Esophagus mucosa (tissue), 1 donor: ENCODE results near the gene LCORL. TPM values are rescaled to one million over a fixed set of nuclear protein-coding genes. Genes with fewer than 3 reads are reported as not detected.
A peak's percentile ranks its signal among the peaks of the same experiment; 100 is the strongest.
"Not testable (repeated sequence)": the region's sequence is repeated elsewhere in the genome, so short reads cannot be mapped to it uniquely, and the experiment has no call there.

Experiments
- ATAC-seq: fragments of 200-7000 bp; cut with Tn5 transposase; one replicate; pipeline ENCODE4 v1.9.1; 2020
- total RNA-seq: library from RNA; stranded (reverse); gene quantifications from one replicate; pipeline ENCODE4 v1.2.4, GENCODE V29; 2023
- donor health status: DM: yes; HTN: yes; CAD: no.

The LCORL gene
- total RNA-seq = 10.0 TPM

DNA sequence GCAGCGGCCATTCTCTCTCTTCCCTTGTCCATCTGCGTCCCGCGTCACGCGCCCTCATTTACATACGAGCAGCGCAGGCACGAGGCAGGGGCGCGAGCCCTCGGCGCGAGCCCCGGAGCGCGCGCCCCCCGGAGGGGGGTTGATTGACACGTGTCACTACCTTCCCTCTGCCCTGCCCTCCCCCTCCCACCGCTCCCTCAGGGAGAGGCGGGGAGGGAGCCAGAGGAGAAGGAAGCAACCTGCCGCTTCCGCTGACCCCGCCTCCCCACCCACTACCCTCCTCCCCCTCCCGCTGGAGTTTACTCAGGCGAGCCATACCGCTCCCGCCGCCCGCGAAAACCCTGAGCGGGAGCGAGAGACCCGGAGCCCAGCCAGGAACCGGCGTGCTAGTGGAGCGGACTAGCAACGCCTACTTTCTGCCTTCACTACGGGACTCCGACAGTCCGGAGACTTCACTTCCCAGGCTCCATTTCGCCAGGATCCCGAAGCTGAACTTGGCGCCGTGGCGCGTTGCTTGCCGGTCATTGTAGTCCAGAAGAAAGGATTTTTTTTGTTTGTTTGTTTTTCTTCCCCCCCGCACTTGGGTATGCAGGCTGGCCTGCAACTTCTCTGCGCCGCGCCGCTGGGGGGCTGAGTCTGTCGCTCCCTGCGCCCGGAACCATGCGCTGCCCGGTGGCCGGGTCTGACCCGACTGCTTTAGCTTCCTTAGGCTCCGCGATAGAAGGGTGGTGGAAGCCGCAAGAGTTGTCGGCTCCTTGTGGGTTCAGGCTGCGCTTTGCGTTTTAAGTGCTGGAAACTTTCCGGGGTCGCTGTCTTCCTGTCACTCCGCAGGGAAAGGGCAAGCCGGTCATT lies at the start of gene LCORL:
Gene LCORL, minus strand, starts transcription at position 36 of the 852 bp plus-strand sequence. Its CDS starts 4 bp downstream, at position 32.
- peak; percentile 96 for ATAC-seq

DNA sequence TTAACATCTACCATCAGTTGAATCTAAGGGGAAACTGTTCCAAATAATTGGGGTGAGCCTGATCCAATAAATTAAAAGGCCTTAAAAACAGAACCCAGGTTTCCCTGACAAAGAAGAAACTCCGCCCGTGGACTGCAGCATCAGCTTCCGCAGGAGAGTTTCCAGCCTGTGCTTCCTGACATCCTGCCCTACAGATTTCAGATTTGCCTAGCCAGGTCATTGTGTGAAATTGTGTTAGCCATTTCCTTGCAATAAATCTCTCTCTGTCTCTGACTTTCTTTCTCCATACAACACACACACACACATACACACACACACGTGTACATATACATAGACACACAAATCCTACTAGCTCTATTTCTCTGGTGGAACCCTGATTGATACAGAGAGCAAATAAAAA lies 48.3 kb upstream of the LCORL start:
- no peak for ATAC-seq

DNA sequence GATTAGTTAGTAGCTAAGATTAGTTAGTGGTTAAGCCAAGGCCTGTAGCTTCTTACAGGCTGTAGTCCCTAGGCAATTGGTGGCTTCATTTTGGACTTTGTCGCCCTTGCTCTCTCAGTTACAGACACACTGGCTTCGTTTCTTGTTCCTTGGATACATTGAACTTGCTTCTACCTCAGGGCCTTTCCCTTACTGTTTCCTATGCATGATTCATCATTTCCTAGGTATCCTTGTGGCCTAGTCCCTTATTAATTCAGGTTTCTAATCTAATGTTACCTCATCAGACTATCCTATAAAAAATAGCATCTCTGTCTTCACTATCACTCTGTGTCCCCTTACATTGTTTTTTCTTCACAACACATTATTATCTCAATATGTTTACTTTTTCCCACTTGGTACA lies 45.5 kb upstream of the LCORL start:
- no peak for ATAC-seq

DNA sequence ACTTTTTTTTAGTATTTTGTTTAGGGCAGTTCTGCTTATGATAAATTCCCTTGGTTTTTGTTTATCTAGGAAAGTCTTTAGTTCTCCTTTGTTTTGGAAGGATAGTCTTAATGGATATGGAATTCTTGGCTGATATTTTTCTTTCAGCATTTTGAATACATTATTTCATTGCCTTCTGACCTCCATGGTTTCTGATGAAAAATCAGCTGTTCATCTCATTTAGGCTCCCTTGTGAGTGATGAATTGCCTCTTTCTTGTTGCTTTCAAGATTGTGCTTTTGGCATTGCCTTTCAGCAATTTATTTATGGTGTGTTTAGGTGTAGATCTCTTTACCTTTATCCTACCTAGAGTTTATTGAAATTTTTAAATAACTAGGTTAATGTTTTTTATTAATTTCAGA lies 41.5 kb upstream of the LCORL start:
- no peak for ATAC-seq

DNA sequence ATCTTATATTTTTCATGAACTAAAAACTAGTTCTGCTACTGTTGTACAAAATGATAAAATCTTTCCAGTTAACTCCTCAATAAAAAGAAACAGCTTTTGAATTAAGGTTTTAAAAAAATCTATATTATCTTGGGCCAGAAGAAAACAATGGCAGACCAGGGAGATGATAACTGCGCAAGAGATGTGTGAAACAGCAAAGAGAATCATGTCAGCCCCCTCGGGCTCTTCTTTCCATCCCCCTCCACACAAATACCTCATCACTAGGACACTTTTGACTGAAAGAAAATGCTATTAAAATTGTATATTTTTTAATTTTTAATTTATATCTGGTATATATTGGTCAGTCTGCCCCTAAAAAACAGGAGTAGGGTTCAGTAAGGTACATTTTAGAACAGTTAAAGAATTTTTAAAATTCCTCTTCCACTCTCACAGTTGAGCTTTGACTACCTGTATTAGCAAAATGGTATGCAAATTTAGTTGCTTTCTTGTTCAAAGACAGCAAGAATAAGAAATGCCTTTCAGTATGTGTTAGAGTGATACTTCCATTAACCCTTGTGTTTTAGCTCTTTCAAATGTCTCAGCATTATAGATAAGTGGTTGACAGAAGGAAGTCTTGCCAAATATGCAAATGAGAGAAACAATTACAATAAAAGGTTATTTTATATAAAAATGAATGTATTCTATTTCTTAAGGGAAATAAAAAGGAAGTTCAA lies 36.4 kb upstream of the LCORL start:
- no peak for ATAC-seq

DNA sequence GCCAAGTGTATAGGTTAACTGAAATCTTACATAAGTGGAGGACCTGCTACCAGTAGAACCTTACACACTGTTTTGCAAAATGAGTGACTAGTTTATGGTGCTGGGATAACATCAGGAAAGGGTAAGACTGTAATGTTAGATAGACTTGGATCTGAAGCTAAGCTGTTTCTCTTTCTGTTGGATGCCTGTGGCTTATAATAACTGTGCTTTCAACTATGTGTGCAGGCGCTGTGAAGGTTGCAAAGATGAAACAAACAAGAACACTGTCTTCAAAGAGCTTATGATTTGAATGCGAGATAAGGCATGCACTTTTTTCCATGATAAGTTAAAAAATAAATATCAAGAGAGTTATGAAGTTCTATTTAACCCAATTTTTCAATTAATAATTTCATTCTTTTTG lies 34.5 kb upstream of the LCORL start:
- ATAC-seq = no peak

DNA sequence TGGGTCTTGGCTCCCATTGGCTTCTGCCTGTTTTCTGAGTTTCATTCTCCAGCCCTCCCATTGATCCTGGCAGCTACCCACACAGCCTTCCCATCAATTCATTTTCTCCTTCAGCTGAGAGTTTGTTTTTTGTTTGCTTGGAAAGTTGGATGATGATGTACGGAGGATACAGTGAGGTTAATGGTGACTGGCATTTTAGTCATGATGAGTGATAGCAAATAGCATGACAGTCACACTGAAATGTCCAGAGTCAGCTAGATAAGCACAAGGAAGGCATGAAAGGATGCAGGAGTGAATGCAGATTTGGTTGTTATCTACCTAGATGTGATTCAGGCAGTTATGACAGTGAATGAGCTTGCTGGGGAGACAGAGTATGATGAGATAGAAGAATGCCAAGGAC lies 30.6 kb upstream of the LCORL start:
- no peak for ATAC-seq

DNA sequence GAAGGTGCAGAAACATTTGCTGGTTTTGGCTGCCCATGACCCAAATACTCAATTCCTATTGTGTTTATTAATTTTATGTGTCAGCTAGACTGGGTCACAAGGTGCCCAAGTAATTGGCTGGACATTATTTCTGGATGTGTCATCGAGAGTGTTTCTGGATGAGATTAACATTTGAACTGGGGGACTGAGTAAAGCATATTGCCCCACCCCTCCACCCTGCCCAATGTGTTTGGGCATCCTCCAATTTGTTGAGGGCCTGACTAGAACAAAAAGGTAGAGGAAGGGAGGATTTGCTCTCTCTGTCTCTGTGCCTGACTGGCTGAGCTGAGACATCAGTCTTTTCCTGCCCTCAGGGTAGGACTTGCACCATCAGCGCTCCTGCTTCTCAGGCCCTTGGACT lies 29.7 kb upstream of the LCORL start:
- ATAC-seq = no peak

DNA sequence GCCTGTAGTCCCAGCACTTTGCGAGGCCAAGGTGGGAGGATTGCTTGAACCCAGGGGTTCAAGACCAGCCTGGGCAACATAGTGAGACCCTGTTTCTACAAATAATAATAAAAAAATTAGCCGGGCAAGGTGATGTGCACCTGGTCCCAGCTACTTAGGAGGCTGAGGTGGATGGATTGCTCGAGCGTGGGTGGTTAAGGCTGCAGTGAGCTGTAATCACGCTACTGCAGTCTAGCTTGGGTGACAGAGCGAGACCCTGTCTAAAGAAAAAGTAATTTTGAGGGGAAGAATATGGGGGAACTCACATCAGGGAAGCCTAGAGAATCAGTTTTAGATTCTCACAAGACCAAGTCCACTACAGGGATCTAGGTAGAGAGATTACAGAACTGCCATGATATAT lies 28.9 kb upstream of the LCORL start:
- ATAC-seq = no peak

DNA sequence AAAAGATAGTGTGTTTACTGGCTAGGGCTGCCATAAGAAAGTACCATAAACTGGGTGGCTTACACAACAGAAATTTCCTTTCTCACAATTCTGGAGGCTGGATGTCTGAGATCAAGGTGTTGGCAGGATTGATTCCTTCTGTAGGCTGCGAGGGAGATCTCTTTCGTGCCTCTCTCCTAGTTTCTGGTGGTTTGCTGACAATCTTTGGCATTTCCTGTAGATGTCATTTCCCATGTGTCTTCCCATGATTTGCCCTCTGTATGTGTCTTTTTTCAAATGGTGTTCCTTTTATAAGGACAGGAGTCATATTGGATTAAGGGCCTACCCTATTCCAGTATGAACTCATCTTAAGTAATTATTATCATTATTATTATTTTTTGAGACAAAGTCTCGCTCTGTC lies 27.9 kb upstream of the LCORL start:
- no peak for ATAC-seq

DNA sequence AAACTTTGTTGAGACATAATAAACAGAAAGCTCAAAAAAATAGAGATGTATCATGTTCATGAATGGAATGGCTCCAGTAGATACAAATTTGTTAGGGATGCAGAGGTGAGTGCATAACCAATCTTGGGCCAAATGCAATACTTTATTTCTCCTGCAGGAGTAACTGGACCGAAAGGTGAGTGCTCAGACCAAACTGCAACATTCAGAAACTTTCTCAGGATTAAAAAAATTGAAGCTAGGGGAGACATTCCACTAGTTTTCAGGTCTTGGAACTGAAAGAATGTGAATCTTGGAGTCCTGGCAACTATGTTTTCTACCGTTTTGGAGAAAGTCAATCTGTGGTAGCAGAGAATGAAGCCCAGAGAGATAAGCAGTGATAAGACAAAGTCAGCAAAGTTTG lies 21.2 kb upstream of the LCORL start:
- no peak for ATAC-seq

DNA sequence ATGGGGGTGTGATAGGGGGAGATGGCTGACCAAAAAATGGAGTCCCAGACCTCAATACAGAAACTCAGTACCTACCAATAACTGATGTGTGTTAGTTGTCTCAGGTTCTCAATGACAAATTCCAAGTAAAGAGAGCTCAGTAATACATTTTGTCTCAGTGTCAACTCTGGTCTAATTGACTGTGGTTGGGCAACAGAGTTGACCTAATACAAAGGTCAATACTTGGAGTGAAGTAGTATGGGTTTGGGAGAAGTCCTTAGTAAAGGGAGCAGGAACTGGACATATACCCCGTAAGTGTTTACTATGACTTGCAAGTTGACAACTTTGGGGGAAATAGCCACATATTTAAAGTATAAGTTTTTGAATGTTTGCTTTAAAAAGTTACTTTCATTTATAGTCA lies 20.5 kb upstream of the LCORL start:
- ATAC-seq = no peak

DNA sequence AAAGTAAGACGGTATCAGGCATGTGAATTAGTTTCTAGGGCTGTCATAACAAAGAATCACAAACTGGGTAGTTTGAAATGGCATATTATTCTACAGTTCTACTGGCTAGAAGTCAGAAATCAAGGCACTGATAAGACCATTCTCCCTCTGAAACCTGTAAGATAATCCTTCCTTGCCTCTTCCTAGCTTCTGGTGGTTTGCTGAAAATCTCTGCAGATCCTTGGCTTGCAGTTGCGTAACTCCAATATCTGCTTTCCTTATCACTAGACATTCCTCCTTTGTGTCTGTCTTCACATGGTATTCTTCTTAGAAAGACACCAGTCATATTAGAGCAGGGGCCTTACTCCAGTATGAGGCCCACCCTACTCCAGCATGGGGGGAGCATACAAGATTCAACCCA lies 19.6 kb upstream of the LCORL start:
- ATAC-seq = no peak

DNA sequence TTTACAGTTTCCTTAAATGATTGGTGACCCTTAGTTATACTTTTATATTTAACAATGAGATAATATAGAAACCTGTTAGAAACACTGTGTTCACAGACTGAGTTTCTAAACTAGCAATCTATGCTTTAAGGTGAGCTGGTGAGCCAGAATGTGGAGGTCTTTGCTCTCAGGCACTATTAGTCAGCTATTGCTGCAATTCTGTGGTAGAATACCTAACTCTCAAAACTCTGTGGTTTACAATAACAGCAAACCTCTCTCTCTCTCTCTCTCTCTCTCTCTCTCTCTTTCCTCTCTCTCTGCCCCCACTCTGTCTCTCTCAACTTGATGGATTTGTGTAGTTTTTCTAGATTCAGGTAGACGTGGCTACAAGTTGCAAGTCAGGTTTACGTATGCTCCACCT lies 17.6 kb upstream of the LCORL start:
- ATAC-seq = no peak

DNA sequence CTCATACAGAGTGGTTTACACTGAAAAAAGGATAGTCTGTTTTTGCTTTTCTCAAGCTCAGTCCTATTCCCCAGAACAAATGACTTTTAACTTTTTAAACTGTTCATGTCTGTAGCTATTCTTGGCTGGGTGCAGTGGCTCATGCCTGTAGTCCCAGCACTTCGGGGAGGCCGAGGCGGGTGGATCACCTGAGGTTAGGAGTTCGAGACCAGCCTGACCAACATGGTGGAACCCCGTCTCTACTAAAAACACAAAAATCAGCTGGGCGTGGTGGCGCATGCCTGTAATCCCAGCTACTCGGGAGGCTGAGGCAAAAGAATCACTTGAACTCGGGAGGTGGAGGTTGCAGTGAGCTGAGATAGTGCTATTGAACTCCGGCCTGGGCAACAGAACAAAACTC lies 14.8 kb upstream of the LCORL start:
- not testable (repeated sequence) for ATAC-seq

DNA sequence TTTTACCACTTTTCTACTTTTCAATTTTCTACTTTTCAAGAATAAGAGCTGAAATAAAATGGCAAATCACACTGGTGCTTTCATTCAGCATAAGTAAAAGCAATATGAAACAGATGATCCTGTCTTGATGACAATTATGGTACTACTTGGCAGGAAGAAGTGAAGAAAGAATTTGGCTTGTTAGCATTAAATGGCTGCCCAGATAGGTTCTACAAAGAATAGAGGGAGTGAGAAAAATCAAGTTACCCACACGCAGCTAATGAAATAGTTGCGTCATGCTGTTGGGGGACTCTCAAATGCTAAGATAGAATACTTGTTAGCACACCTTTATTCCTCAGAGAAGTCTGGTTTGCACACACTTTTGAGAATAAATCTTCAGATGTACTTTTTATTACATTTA lies 12.5 kb upstream of the LCORL start:
- no peak for ATAC-seq

DNA sequence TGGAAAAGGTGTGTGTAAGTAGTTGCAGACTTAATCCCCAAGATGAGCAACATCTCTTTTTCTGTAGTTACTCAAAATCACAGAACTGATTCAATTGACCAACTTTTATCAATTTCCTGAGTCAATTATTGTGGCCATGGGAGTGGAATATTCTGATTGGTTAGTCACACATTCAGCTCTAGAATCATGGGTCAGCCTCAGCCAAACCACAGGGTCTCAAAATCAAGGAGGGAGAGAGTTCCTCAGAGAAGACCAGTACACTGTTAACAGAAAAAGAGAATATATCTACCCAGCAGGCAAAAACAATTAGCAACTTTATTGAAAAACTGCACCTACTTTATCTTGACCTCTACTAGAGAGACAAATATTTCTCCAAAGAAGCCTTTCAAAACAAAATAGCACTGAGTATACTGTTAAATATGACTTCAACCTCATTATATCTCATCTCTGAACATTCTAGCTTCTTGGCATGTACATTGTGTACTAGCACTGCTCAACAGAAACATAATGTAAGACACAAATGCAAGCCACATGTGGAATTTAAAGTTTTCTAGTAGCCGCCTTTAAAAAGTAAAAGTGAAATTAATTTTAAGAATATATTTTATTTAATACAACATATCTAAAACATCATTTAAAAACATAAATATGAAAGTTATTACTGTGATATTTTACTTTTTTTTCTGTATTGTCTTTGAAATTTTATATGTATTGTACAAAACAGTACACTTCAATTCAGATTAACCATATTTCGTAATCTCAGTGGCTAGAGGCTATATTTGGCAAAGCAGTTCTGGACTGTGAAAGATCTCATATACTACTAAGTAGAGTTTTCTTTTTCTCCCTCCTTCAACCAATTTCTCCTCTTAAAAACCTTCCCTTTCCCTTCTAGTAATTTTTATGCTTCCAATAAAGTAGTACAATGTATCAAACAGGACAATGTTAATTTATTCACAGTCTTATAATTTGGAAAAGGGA lies 11.8 kb upstream of the LCORL start:
- no peak for ATAC-seq

DNA sequence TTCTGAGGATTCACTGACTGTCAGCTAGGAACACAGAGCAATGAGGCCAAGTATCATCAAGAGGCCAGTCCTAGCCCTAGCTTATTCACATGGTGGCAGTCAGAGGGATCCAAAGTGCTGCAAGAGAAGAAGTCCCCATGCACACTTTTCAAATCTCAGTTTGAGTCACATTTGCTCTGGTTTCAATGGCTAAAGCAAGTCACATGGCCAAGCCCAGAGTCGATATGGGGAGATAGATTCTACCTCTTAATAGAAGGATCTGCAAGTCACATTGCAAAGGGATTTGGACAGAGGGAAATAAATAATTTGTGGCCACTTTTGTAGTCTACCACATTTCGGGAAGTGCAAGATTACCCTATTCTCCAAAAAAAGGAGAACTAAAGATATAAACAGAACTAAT lies 3.7 kb upstream of the LCORL start:
- ATAC-seq = no peak

DNA sequence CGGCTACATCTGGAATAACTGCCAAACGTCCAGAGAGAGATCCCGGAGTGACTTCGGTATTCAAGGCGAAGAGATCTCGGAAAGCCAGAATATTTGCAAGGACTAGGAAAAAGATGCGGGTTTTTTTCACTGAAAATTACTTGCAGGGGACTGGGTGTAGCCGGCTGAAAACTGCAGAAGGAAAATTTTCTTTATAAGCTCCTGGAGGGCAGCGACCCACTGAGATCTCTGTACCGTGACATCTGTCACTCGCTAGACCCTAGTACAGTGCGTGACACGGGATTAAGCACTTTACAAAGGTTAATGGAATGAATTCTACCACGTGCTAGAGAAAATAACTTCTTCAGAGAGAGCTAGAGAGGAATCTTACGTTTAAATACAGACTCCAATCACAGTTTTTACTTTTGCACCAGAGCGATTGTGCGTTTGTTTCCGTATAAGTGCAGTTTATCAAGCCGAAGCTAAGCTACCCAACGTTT lies 1.1 kb upstream of the LCORL start:
- ATAC-seq = no peak

DNA sequence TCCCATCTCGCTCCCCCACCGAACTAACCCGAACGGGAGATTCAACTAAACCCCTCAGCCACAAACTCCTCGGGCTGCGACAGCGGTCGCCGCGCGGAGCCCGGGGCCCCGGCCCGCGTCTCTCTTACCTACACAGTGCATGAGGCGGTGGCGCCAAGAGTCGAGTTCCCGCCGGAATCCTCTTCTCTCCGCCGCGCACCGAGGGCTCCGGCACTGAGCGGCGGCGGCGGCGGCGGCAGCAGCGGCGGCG lies 160 bp downstream of the LCORL start:
- no peak for ATAC-seq

DNA sequence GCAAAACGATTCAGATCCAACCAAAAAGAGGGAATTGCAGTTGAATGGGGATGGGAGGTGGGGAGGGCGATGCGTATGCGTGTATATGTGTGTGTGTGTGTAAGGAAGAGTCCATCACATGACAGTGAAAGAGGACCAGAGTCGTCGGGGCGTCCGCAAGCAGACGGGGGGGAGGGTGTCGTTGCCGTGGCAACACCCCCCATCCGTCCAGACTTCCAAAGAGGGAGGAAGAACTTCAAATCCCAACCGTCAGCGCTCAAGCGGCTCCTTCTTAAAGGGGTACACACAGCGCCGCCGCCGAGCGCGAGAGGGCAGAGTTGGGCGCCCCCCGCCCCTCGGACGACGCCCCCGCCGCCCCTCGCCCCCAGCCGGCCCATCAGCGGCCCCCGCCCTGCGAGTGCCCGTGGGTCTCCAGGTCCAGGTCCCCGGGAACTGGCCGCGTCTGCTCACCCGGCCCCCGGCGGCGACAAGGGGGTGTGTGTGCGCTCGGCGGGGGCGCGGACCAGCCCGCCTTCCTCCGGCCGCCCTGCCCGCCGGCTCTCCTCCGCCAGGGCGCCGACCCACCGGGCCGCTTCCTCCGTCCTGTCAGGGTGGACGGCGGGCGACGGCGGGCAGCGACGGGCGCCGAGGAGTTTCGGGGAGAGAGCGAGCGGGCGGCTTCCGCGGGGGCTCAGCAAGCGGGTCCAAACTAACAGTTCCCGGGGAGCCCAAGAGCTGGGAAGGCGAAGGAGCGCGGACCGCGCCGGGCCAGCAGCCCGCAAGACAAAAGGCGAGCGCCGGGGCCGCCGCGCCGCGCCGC lies 685 bp downstream of the LCORL start:
- peak; percentile 17 for ATAC-seq

DNA sequence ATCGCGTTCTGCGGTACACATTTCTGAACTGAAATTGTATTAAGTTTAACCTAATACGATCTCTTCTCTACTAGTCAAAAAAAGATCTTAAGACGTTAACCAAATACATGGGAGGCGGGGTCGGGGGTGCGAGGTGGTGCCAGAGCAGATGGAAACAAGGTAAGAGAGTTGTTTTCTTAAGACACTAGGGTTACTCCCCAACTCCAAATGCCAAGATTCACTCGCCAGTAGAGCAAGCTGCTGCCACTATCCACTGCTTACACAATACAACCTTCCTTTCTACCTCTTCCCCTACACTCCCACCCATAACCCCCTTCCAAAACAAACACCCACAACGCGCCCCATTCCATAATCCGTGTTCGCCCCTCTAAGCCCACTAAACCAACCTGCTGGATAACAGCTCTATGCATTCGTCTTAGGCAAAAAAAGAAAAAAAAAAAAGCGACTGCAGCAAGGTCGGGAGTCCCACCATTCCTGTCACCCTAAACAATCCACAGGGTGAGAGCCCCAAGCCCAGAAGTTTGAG lies 1.3 kb downstream of the LCORL start:
- no peak for ATAC-seq
